ENCODE measurements around the gene RBP5. TPM values are rescaled to one million over a fixed set of nuclear protein-coding genes. Genes with fewer than 3 reads are reported as not detected.
A peak's percentile ranks its signal among the peaks of the same experiment; 100 is the strongest.

The RBP5 gene
- total RNA-seq, 1 experiment from 2014 or later: 2.7 TPM

GRCh38 chr12:7142056-7142644, 13.5 kb upstream of the RBP5 start:
- Histone ChIP-seq H3K23ac (ENCODE audit: insufficient read length, low read depth, low read length) (no peak overlapping the region), H3T11ph (ENCODE audit: low read length) (no peak overlapping the region), H3K14ac (ENCODE audit: insufficient read depth, low read length) (no peak overlapping the region), H3K79me1 (ENCODE audit: insufficient read depth, low read depth, low read length, poor library complexity, severe bottlenecking) (no peaks in the 10 kb centered on the region), H4K5ac (ENCODE audit: insufficient read length, low read depth, low read length) (no peak overlapping the region), H4K8ac (replicated peaks; ENCODE audit: insufficient read length, low read depth, low read length) (no peak overlapping the region), H2BK12ac (ENCODE audit: insufficient read length, low read depth, low read length) (no peak overlapping the region), H4K20me1 (ENCODE audit: control insufficient read depth, insufficient read depth, insufficient read length) (no peaks in the 10 kb centered on the region), H3K18ac (ENCODE audit: insufficient read length, low read depth, low read length) (no peak overlapping the region), H3K4me1 (ENCODE audit: insufficient read depth, low read length) (no peaks in the 10 kb centered on the region), H2AK5ac (ENCODE audit: insufficient read length, low read length) (no peak overlapping the region), H2BK15ac (ENCODE audit: low read depth, low read length) (no peak overlapping the region), H2BK120ac (ENCODE audit: low read depth, low read length, poor library complexity, severe bottlenecking) (no peak overlapping the region), H3K4me2 (ENCODE audit: insufficient read depth, insufficient read length, low read length) (no peak overlapping the region), H3K9me3 (ENCODE audit: control insufficient read depth, low read depth, low read length) (no peaks in the 10 kb centered on the region), H3K27ac (ENCODE audit: insufficient read length, low read depth, low read length) (no peak overlapping the region), H3K23me2 (ENCODE audit: insufficient read length, low read depth, low read length, poor library complexity, severe bottlenecking) (no peaks in the 10 kb centered on the region), H2BK20ac (ENCODE audit: low read depth, low read length, poor library complexity, severe bottlenecking) (no peak overlapping the region), H3K4ac (ENCODE audit: low read depth, low read length) (no peak overlapping the region), H4K91ac (ENCODE audit: insufficient read length, low read depth, low read length) (no peak overlapping the region), H3K79me2 (ENCODE audit: insufficient read depth, low read length) (no peaks in the 10 kb centered on the region), H3K56ac (ENCODE audit: insufficient read length, low read depth, low read length) (no peak overlapping the region), H3K27me3 (ENCODE audit: insufficient read depth, low read length) (no peaks in the 10 kb centered on the region), H2AFZ (ENCODE audit: low read length) (no peak overlapping the region), H2BK5ac (ENCODE audit: insufficient read length, low read length) (no peak overlapping the region), H3K9ac (ENCODE audit: extremely low read depth, insufficient read length, low read length) (no peak overlapping the region)
- WGBS (ENCODE audit: extremely low coverage, insufficient read length, low lambda C conversion rate): no CpG with 5 or more reads among the region's 5 CpGs
- H3K27me3 Mint-ChIP-seq (ENCODE audit: low read depth): no peaks in the 10 kb centered on the region; the same call in 1 of the 2 replicates
- DNase-seq: peak; percentile 81
- peak; percentile 90 for TF ChIP-seq CTCF (conservative IDR thresholded peaks at IDR 0.05)
- H3K9me3 Mint-ChIP-seq: no peaks in the 10 kb centered on the region
- H3K4me1 Mint-ChIP-seq: no peaks in the 10 kb centered on the region
- H3K4me3 Mint-ChIP-seq: no peak overlapping the region
- H3K27ac Mint-ChIP-seq: no peak overlapping the region
- H3K36me3 Mint-ChIP-seq (ENCODE audit: insufficient read depth in 1 of 3, low read depth in 3 of 3): peaks cover 7 to 49% (median 21%) of the 10 kb centered on the region in 3 experiments; a peak in 6 of 7 replicates
